Adipocyte (in vitro differentiated cells): ENCODE measurements around the gene MED27.
A peak's percentile ranks its signal among the peaks of the same experiment; 100 is the strongest.

Source experiments
- DNase-seq: peaks from one replicate; pipeline ENCODE4 v3.0.0-alpha.2; 2015; ENCODE audit warnings: low read depth
- H3K27me3 ChIP-seq: replicated peaks from 2 replicates; pipeline ENCODE4 v1.7.0; 2013; ENCODE audit warnings: mild to moderate bottlenecking, low read length, moderate library complexity; ENCODE audit not compliant: control insufficient read depth, insufficient read depth
- H3K36me3 ChIP-seq: 2 replicates; pipeline ENCODE4 v1.7.0; 2013; ENCODE audit warnings: low read length, mild to moderate bottlenecking, moderate library complexity; ENCODE audit not compliant: control insufficient read depth, insufficient read depth, severe bottlenecking
- H3K4me1 ChIP-seq: 2 replicates; pipeline ENCODE4 v1.7.0; 2013; ENCODE audit warnings: mild to moderate bottlenecking, low read length, moderate library complexity; ENCODE audit not compliant: control insufficient read depth, insufficient read depth
- H3K4me3 ChIP-seq: 2 replicates; pipeline ENCODE4 v1.7.0; 2013; ENCODE audit warnings: mild to moderate bottlenecking, low read length, moderate library complexity
- H3K9ac ChIP-seq: 2 replicates; pipeline ENCODE4 v1.7.0; 2013; ENCODE audit warnings: mild to moderate bottlenecking, low read length, moderate library complexity
- H3K9me3 ChIP-seq: 2 replicates; pipeline ENCODE4 v1.7.0; 2013; ENCODE audit warnings: mild to moderate bottlenecking, low read length, moderate library complexity; ENCODE audit not compliant: control insufficient read depth

Gene MED27

DNA sequence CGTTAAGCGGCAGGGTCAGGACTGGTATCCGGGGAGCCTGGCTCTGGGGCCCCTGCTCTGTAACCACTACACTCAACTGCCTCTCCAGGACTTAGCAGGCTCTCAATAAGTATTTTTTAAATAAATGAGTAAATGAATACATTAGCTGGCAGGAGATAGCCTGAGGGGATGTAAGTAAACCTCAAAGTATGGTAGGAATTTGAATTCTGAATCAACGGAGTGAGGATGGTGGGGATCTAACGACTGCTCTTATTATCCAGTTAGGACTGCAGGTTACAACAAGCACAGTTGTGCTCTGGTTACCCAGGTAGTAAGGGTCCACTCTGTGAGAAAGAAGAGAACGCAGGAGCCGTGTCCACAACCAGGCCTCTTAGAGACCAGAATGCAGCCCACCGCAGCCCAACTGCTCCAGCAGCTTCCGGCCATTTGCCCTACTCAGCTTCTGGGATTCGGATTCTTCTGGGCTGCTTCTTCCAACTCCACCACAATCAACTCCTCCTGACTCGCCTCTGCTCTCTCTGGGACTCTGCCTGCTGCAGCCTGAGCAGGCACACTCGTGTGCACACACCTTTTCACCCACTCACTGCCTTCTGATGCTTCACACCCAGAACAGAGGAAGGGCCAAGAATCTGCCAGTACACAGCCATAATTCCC is 52.6 kb downstream of the MED27 start:
- Histone ChIP-seq H3K4me3 (no peak overlapping the region), H3K4me1 (peaks cover 9% of the 10 kb centered on the region), H3K9me3 (no peaks in the 10 kb centered on the region), H3K27me3 (no peaks in the 10 kb centered on the region), H3K36me3 (no peaks in the 10 kb centered on the region), H3K9ac (no peak overlapping the region)
- DNase-seq, result peak; percentile 80

- Histone ChIP-seq H3K9ac (no peak overlapping the region), H3K9me3 (no peaks in the 10 kb centered on the region), H3K36me3 (no peaks in the 10 kb centered on the region), H3K4me3 (no peak overlapping the region), H3K27me3 (no peaks in the 10 kb centered on the region), H3K4me1 (peaks cover 11% of the 10 kb centered on the region)
- DNase-seq, result no peak
Measured at GRCh38 chr9:132025766-132026165, 53.9 kb downstream of the MED27 start.

- Histone ChIP-seq H3K9me3 (no peaks in the 10 kb centered on the region), H3K9ac (no peak overlapping the region), H3K4me3 (no peak overlapping the region), H3K4me1 (peaks cover 22% of the 10 kb centered on the region), H3K36me3 (no peaks in the 10 kb centered on the region), H3K27me3 (no peaks in the 10 kb centered on the region)
- no peak for DNase-seq
Measured at GRCh38 chr9:132024589-132024988, 55.1 kb downstream of the MED27 start.

DNA sequence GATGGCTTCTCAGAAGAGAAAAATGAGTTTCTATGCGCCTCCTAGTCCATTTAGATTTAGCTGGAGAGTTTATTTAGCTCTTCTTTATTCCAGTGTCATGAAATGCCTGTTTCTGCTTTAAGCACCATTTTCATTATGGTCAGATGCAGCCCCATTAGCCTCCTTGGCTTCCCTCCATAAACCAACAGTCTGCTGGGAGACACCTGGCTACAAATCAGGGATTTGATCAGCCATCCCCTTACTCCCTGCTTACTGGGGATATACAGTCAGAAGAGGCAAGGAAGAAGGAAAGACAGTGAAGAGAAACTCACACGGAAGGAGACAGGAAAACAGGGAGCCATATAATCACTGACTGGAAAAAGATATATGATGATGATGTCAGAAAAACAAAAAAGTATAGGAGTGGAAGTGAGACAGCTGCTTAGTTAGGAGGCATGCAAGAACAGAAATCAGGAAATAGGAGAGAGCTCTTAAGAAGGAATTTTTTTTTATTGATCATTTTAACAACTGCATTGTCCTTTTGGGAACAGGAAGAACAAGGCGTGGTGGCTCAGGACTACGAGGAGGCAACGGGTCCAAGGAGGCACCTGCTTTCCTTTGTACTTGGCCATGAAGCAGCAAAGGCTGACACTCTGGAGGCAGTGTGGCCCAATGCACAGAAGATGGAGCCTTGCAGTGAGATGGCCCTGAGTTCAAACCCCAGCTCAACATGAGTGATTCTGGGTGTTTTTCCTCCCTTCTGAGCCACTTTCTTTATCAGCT is 56.1 kb downstream of the MED27 start:
- H3K27me3 ChIP-seq, result no peaks in the 10 kb centered on the region
- no peak overlapping the region for H3K4me3 ChIP-seq
- no peak for DNase-seq

GRCh38 chr9:132020820-132021510 is 58.7 kb downstream of the MED27 start:
- Histone ChIP-seq H3K36me3 (no peaks in the 10 kb centered on the region), H3K9ac (no peak overlapping the region), H3K27me3 (no peaks in the 10 kb centered on the region), H3K9me3 (no peaks in the 10 kb centered on the region), H3K4me3 (no peak overlapping the region), H3K4me1 (peaks cover 27% of the 10 kb centered on the region)
- DNase-seq, result no peak

More for the DNA sequence above, 56.1 kb downstream of the MED27 start:
- Histone ChIP-seq H3K9ac (no peak overlapping the region), H3K36me3 (no peaks in the 10 kb centered on the region), H3K9me3 (no peaks in the 10 kb centered on the region), H3K4me1 (peaks cover 27% of the 10 kb centered on the region)

DNA sequence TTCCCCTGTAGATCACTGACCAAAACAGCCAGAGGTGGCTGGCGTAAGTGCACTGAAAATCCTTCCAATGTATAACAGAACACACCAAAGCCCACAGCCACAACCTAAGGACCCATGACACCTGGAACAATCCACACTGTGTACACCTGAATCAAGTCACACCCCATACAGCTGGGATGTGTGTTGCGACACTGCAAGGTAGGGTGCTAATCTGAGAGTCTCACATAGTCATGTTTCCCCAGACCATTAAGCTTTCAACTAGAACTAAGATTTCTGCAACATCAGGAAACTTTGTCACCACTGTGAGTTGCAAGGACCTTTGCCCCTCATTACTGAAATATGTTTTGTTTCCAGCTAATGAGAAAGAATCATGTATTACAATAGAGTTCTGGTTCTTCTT is 59.4 kb downstream of the MED27 start:
- H3K4me1 ChIP-seq, result peaks cover 27% of the 10 kb centered on the region
- no peaks in the 10 kb centered on the region for H3K9me3 ChIP-seq
- H3K9ac ChIP-seq, result no peak overlapping the region
- H3K4me3 ChIP-seq, result no peak overlapping the region
- DNase-seq, result no peak
- H3K36me3 ChIP-seq, result no peaks in the 10 kb centered on the region
- no peaks in the 10 kb centered on the region for H3K27me3 ChIP-seq

DNA sequence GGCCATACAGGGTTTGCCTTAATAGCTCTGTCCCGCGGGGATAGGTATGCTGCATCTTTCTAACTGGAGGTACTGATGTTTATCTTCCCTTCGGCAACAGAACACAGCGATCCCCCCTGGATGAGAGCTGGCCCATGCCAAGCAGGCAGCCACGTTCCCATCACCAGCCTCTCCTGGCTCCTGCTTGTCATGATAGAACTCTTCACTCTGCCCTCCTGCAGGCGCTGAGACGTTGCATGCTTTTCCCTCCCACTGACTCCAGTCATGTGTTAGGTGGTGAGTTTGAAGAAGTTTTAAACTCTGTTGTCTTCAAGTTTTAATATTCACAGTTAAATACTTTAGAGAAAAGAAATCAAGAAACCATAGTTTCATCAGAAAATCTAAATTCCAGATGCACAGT is 60.0 kb downstream of the MED27 start:
- no peaks in the 10 kb centered on the region for H3K9me3 ChIP-seq
- H3K4me1 ChIP-seq, result peaks cover 27% of the 10 kb centered on the region
- H3K36me3 ChIP-seq, result no peaks in the 10 kb centered on the region
- H3K9ac ChIP-seq, result no peak overlapping the region
- H3K27me3 ChIP-seq, result no peaks in the 10 kb centered on the region
- DNase-seq, result no peak
- no peak overlapping the region for H3K4me3 ChIP-seq

DNA sequence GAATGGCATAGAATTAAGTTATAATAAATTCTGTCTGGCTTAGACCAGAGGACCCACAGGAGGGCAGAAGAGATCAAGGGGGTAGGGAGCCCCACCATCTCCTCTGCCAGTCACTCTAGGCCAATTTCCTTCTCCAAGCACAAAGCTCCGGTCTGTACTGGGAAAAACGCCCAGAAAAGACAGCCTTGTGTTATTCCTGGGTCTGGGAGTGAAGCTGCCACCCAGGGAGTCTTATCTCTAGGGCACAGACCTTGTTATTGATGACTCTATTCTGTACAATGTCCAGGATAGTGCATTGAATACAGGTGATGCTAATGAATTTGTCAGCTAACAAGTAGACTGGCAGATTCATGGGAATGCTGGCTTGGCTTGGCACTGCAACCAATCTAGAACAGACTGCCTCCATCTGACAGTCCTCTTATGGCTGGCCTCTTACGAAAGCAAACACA is 60.7 kb downstream of the MED27 start:
- no peaks in the 10 kb centered on the region for H3K27me3 ChIP-seq
- no peaks in the 10 kb centered on the region for H3K36me3 ChIP-seq
- no peaks in the 10 kb centered on the region for H3K9me3 ChIP-seq
- DNase-seq, result no peak
- H3K4me3 ChIP-seq, result no peak overlapping the region
- no peak overlapping the region for H3K9ac ChIP-seq
- H3K4me1 ChIP-seq, result peaks cover 27% of the 10 kb centered on the region

GRCh38 chr9:132016456-132016855 is 63.2 kb downstream of the MED27 start:
- Histone ChIP-seq H3K27me3 (no peaks in the 10 kb centered on the region), H3K9me3 (no peaks in the 10 kb centered on the region)
- DNase-seq, result no peak

GRCh38 chr9:132015866-132016265 is 63.8 kb downstream of the MED27 start:
- Histone ChIP-seq H3K9me3 (no peaks in the 10 kb centered on the region), H3K36me3 (peaks cover 11% of the 10 kb centered on the region), H3K27me3 (no peaks in the 10 kb centered on the region), H3K9ac (no peak overlapping the region), H3K4me3 (no peak overlapping the region), H3K4me1 (peaks cover 21% of the 10 kb centered on the region)
- DNase-seq, result no peak

More at GRCh38 chr9:132016456-132016855, 63.2 kb downstream of the MED27 start:
- no peak overlapping the region for H3K4me3 ChIP-seq
- peaks cover 27% of the 10 kb centered on the region for H3K4me1 ChIP-seq
- H3K36me3 ChIP-seq, result peaks cover 11% of the 10 kb centered on the region
- no peak overlapping the region for H3K9ac ChIP-seq

DNA sequence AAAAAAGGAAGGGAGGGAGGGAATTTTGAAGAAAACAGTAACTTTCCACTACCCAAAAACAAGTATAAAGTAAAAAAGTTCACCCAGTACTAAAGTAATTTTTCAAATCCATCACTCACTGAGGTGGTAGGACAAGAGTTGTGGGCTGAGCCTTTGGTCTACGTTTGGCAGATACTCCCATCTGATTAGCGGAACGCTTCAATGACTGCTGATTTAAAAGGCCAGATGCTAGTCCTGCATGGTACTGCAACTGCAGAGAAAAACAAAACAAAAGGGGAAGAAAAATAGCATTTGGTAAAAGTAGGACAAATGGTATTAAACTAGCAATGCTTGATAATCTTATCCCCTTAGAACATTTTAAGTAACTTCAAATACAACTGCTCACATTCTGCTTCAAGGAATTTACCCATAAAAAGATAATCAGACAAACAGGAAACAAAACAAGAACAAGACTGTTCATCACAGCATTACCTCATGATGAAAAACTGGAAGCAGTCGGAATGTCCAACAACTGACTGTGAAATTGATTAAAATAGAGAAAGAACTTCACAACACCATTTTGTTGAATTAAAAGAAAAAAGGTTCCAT is 65.4 kb downstream of the MED27 start:
- Histone ChIP-seq H3K4me3 (no peak overlapping the region), H3K9ac (no peak overlapping the region), H3K27me3 (no peaks in the 10 kb centered on the region), H3K4me1 (peaks cover 5% of the 10 kb centered on the region), H3K36me3 (peaks cover 11% of the 10 kb centered on the region), H3K9me3 (no peaks in the 10 kb centered on the region)
- no peak for DNase-seq
